IPS DF 19.7 (cell line): ENCODE measurements around the gene EIF4E.
"Not testable (repeated sequence)": the region's sequence is repeated elsewhere in the genome, so short reads cannot be mapped to it uniquely, and the experiment has no call there.

Experiments used
- DNase-seq: peaks from one replicate; pipeline ENCODE4 v3.0.0-alpha.2; 2013; ENCODE audit warnings: low read depth, low spot score

EIF4E gene, protein sequence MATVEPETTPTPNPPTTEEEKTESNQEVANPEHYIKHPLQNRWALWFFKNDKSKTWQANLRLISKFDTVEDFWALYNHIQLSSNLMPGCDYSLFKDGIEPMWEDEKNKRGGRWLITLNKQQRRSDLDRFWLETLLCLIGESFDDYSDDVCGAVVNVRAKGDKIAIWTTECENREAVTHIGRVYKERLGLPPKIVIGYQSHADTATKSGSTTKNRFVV

DNA sequence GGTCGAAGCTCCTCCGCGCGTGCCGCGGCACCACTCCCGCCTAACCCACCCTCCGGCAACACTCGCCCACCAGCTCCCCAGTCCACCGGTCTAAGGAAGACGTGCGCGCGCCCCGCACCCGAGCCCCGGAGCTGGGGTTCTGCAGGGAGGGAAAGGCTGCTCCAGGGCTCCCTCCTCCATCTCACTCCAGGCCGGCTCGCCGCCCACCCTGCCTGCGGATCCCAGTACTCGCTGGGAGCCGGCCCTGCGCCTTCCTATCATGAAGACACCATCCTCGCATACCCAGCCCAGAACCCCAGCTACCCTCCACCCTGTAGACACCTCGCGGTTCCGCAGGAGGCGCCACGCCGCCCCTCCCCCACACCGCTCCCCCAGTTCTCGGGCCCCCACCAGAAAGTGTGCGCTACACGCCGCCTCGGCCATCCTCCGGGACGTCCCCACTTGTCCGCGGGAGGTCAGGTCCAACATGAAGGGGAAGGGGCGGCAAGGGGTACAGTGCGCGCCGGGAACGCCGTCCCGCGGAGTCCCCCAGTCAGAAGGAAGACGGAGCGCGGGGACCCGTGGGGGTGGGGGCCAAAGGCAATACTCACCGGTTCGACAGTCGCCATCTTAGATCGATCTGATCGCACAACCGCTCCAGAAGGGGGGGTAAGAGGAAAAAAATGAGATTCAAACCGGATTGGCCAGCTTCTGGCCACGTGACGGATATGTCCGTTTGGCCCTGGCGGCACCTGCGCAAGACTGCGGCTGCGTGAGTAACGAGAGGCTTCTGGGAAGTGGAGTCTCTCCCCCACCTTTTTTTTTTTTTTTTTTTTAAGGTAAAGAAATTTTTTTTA lies at the start of gene EIF4E:
EIF4E (minus strand) TSS at position 629 of the 836 bp plus-strand sequence; CDS start at position 608, 21 bp downstream.
- peak; percentile 96 for DNase-seq

DNA sequence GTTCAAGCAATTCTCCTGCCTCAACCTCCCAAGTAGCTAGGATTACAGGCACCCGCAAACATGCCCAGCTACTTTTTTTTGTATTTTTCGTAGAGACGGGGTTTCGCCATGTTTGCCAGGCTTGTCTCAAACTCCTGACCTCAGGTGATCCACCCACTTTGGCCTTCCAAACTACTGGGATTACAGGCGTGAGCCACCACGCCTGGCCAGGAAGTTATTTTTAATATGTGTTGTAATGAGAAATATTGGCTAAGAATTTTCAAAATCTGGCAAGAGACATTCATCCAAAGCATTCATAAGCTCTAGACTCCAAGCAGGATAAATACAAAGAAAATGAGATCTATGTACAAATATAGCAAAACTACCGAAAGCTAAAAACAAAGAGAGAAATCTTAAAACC lies 48.6 kb upstream of the EIF4E start:
- DNase-seq: no peak

DNA sequence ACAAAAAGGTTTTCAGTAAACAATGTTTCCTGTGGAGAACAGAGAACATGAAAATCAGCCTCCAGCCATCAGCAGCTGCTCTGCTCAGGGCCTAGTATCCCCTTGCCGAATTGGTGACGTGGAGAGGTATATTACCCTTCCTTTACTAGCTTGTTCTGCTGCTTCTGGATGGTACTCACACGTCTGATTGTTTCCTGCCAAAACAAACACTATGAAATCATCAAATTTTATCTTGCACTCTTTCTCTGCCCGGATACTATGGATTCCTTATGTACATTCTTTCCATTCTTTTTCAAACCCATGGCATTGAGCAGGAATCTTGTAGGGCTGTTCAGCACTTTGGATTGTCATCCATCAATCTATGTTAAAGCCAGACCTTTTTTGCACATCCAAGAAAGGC lies 47.8 kb upstream of the EIF4E start:
- DNase-seq: no peak

DNA sequence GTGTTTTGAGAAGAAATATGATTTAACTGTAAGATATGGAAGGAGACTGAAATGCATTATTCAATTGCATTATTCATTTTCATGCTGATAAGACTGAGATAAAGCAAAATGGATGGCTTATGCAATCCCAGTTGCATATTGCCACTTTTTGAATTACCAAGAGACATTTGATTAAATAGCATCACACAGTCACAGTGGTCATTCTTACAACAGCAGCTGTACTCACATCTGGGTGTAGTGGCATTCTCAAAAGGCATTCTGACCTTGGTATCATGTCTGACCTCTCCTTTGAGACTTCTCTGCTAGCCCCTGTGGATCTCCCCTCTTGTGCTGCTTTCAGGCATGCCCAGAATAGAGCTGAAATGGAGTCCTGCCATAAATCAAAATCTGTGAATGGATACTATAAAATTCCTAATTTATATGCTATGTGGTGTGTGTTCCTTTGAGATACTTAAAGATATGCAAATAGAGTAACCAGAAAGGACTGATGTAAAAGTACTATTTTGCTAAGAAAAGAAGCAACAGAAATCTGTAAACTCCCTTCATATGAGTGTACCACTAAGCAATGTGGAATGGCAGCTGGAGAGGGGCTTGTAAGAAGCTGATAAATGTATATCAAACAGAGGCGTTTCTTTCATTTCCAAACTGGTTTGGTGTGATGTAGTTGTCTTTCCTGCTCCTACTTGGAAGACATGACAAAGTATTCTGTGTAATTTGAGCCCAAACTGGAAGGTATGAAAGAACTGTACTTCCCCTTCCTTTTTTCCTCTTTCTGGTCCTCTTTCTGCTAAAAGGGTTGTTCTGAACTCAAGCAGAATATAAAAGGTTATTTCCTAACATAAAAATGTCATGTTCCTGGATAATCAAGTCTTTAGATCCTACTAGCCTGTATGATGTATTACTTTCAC lies 41.2 kb upstream of the EIF4E start:
- DNase-seq: no peak

DNA sequence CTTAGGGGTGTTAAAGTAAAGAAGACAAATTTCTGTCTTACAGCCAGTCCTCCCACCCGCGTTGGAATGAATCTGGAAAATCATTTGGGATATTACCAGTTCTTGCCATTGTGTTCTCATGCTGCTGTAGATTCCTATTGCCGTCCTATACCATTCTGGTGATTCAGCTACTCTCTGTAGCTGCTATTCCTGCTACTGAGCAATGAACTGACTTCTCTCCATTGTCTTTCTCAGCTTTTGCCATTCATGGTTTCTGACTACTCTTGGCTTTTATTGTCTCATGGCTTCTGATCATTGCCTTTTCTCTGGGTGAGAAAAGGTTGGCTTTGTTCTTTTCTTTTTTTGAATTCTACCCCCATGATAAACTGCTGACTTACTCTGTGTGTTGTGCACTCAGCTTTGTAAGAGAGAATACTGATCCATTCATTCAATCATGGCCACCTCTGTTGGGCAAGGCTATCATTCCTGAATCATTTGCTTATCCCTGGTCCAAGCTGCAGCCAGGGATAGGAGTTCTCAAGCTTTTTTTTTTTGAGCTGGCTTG lies 38.9 kb upstream of the EIF4E start:
- DNase-seq: no peak

DNA sequence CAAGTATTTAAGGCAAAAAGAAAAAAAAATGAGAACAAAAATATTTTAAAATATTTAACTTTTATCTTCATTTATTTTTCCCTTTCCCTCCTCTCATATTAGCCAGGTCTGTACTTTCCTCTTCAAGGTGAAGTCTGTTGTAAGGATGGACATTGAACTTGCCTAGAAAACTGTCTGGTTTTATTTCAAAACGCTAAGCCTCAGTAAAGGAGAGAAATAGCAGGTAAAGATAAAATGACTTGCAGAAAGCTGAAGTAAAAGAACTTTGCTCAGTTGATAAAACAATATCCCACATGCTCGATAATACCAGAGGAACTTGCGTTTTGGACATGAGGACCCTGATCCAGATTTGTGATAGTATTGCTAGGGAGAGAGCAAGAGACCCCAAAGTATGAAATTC lies 38.0 kb upstream of the EIF4E start:
- no peak for DNase-seq

DNA sequence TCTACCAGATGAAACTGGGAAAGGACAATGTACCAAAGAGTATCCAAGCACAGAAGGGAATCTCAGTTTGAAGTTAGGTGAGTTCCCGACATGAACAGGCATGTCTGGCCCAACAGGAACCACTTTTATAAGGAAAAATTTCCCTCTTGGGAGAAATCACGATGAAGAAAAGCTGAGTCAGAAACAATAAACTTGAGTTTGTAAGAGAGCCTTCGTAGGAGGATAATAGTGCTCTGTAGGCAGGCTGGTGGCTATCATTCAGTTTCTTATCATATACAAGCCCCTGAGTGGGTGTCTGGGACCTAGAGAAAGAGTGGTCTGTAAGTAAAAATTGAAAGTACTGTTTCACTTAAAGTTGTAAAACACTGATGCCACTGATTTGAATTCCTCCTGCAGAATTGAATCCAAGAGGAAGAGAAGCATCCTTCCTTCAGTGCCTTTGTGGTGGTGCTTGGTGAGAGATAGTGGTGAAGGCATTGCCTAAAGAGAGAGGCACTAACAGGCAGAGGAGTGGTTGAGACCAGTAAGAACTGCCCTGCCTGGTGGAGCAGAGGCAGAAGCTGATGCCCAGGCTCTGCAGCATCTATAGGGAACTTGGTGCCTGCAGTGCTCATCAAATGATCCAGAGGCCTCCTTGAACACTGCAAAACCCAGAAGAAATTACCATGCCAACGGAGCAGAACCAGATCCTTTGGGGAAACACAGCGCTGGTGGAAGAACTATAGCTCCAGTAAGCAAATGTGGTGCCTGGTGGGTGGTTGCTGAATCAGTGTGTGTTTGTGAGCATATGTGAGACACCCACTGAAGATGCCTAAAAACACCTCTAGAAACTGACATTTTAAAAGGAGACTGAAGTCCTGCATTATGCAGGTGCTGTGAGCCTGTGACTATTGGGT lies 34.9 kb upstream of the EIF4E start:
- no peak for DNase-seq

DNA sequence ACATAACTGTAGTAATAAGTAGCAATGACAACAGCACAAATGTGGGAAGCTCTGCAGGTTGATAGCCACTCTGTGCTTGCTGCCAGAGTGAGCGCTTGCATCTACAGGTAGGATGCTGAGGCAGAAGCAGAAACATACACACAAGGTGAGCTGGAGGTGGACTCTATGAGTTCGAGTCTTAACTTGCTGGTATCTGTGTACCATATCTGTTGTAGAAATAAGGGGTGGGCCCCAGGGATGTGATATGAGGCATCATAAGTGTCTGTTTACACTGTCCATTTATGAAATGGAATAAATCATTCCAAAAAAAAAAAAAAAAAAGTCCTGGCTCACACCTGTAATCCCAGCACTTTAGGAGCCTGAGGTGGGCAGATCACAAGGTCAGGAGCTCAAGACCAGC lies 32.8 kb upstream of the EIF4E start:
- DNase-seq: no peak

DNA sequence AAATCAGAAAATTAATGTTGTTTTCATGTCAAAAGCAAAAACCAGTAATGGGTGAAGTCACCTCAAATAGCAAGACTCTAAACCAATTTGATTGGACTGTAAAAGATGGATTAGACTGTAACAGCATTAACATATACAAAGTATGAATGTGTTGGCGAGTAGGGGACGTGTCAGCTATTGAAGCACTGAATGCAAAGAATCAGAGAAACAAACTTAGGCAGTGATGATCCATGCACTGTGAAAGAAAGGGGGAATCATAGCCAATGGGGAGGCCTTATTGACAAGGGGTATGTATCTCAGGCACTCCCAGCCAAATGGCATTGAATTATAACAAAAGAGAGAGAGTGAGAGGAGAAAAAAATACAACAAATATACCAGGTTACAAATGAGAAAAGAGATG lies 30.5 kb upstream of the EIF4E start:
- DNase-seq: no peak

DNA sequence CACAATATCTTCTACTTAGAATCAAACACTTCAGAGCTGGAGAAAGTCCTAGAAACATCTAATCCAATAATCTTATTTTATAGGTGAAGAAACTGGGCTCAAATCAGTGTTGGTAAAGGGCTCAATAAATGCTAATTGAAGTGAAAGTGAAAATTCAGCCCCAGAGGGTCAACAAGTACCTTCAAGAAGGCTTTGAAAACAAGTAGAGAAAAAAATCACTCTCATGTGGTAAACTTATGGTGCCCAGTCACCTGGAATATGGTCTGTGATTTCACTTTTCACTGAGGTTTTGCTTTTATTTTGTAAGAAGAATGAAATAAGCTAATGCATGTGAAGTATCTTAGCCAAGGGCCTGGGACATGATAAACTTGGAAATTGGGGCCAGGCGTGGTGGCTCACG lies 29.1 kb upstream of the EIF4E start:
- no peak for DNase-seq

DNA sequence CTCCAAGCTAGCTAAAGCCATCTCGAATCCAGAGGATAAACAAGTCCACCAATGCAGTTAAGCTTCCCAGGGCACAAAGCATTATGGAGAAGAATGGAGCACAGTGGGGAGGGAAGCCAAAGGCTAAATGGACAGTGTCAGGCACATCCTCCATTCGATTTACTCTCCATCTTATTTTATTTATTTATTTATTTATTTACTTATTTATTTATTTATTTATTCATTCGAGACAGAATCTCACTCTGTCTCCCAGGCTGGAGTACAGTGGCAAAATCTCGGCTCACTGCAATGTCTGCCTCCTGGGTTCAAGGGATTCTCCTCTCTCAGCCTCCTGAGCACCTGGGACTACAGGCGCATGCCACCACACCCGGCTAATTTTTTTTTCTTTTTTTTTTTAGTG lies 26.3 kb upstream of the EIF4E start:
- no peak for DNase-seq

DNA sequence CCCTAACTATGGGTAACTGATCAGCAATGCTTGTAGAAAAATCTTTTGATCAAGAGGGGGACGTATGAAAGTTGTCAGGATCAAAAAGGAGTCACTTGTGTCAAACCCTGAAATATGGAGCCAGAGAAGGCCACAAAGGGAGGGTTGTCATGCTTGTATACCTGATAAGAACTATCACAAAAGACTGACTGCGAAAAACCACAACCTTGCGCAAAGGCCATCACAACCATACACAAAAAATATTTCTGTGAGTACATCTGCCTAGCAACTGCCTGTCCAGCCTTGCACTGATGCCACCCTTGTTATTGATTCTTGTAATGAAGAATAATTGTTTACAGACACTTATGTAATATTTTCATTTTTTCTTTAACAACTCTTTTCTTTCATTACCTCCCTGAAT lies 22.8 kb upstream of the EIF4E start:
- no peak for DNase-seq

DNA sequence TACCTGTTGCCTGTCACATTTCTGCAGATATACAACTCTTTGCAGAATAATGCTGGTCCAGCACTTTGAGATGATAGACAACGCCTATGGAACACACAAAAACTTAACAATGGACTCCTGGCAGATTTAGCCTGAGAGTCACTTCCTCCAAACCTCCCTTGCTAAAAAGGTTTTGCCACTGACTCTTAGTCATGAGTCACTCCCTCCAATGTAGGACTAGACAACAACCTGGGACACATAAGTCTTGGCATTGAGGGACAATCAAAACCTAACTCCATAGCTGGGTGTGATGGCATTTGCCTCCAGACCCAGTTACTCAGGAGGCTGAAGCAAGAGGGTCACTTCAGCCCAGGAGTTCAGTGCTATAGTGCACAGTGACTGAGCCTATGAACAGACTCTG lies 22.0 kb upstream of the EIF4E start:
- no peak for DNase-seq

DNA sequence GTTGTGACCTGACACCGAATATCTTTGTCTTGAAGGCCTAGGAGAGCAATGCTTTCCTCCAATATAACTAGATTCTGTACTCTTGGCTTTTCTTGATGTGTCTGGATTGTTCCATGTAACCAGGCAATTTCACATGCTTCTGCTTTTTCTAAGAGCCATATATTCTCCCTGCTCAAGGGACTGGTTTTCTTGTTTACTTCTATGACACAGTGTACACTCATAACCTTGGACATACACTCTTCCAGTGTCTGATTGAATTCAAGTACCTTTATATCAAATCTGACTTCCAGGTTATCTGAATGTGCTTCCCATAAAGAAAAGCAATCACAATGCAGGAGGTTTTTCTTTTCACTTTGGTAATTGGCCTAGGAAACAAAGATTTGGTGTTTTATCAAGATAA lies 17.4 kb upstream of the EIF4E start:
- DNase-seq: no peak

DNA sequence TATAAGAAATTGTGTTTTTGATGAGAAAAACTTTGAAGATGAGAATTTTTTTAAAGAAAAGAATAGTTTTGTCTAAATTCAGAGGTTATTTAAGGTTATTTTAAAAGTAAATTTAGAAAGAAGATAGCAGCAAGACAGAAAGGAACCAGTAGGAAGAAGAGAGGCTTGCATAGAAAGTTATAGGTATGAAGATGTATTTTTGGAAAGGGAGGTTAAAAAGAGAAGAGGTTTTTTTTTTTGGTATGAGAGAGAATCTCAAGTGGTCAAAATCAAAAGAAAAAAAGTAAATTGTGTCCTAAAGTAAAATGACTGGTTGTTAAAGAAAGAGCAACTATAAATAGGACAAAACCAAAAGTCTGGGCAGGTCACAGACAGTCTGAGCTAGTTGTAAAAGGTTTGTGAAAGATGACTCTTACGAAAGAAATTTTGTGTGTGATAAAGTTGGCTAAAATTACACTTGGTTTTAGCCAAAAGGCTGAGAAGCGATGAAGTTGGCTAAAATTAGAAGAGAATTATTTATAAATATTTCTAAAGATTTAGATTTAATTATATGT lies 16.4 kb upstream of the EIF4E start:
- no peak for DNase-seq

DNA sequence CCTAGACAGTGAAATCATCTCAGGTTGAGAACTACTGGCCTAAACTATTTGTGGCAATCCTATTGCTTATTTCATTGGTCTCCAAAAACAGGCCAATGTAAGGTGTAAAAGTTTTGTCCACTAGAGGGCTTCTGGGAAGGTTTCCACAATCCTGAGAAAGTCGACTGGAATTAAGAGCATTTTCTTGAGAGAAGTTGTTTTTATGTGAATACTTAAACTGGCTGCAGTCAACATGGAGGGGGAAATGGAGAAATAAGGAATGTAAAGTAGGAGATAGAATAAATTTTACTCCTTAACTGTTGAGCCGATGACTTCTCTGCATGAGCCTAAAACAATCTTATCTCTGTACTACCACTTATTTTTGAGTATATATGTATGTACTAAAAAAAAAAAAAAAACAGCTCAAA lies 11.0 kb upstream of the EIF4E start:
- DNase-seq: no peak

DNA sequence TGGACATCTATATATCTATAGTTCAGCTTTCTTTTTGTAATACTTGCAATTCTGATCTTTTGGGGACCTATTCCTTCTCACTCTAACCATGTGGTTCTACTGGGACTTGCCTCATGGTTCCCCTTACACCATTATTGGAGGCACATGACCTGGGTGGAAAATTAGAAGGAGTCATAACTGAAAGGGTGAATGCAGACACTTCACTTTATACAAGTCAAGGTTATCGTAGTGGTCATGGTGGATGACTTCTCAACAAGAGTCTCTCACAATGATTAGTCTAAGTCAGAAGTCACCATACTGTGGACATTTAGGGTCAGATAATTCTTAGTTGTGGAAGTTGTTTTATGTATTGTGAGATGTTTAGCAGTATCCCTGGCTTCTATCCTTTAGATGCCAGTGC lies 10.5 kb upstream of the EIF4E start:
- no peak for DNase-seq

DNA sequence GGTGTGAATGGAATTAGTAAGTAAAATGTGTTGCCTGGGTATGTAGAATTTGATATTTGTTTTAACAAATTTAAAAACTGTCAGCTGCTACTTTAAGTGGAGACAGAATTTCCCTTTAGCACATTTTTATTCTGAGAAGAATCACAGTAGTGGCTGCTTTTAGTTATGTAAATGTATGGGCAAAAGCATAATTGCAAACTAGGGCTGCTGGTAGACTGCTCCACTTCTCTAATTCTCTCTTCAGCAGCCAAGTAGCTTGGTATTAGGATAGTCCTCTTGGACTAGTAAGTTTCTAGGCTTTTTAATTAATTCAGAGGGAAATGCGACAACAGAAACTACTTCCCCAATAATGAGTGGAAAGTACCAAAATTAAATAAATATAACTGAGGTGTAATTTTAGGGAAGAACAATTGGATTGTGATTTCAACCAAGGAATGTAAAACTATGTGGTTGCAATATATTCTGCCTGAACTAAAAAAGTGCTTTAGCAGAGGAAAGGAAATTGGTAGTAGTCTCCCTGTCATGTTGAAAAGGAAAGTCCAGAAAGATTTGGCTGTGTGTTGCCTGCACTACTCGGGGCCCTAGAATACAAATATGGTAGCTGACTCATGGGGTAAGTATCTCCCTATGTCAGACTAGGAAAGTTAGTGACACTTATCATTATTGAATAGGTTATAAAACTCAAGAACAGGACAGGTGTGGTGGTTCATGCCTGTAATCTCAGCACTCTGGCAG lies 9.2 kb upstream of the EIF4E start:
- DNase-seq: no peak

DNA sequence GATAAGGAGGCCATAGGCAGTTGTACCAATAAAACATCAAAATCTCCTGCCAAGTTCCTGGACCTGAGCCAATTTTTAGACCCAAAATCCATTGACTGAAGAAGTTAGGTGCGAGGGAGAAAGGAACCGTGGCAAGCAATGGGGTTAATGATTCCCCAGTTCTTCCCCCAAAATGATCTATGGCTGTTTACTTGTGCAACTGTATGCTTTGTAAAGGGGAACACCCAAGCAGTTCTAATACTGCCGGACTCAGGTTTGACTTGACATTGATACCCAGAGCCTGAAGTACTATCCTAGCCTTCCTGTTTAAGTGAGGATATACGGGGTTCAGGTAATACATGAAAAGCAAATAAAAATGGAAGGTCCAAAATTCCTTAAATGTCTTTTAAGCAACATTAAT lies 6.7 kb upstream of the EIF4E start:
- DNase-seq: no peak

DNA sequence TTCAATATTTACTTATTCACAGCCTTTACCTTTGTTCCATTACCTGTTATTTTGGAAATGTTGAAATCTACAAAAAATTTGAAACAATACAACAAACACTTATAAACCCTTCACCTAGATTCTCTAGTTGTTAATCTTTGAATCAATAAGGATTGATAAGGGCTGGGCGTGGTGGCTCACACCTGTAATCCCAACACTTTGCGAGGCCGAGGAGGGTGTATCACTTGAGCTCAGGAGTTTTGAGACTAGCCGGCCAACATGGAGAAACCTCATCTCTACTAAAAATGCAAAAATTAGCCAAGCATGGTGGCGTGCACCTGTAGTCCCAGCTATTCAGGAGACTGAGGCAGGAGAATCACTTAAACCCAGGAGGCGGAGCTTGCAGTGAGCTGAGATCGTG lies 5.9 kb upstream of the EIF4E start:
- not testable (repeated sequence) for DNase-seq
